CD4-positive, alpha-beta T cell treated with Interleukin-2 at 100 ng/mL for 4 hours (primary cell): ENCODE data around the gene ASCC3.
"Not testable (repeated sequence)": the region's sequence is repeated elsewhere in the genome, so short reads cannot be mapped to it uniquely, and the experiment has no call there.

ENCODE experiments used
- DNase-seq: peaks from one replicate; pipeline ENCODE4 v3.0.0-alpha.2; 2020; ENCODE audit warnings: low spot score

ASCC3 gene

GRCh38 chr6:100889351-100889750, 8.2 kb upstream of the ASCC3 start:
- DNase-seq = no peak

- no peak for DNase-seq
These were observed 4.9 kb upstream of the ASCC3 start for GRCh38 chr6:100886076-100886475.

GRCh38 chr6:100883347-100883746, 2.2 kb upstream of the ASCC3 start:
- no peak for DNase-seq

GRCh38 chr6:100881707-100882040, 545 bp upstream of the ASCC3 start:
- no peak for DNase-seq

GRCh38 chr6:100880149-100880852, 828 bp downstream of the ASCC3 start:
- no peak for DNase-seq

- no peak for DNase-seq
These were observed 1.8 kb downstream of the ASCC3 start for GRCh38 chr6:100879317-100879716.

GRCh38 chr6:100877851-100878250, 3.3 kb downstream of the ASCC3 start:
- no peak for DNase-seq

GRCh38 chr6:100876251-100876650, 4.9 kb downstream of the ASCC3 start:
- DNase-seq = no peak

- no peak for DNase-seq
These were observed 15.6 kb downstream of the ASCC3 start for GRCh38 chr6:100865525-100865924.

- DNase-seq = no peak
These were observed 19.1 kb downstream of the ASCC3 start for GRCh38 chr6:100862063-100862462.

- no peak for DNase-seq
These were observed 25.0 kb downstream of the ASCC3 start for GRCh38 chr6:100856146-100856545.

- DNase-seq = no peak
These were observed 29.3 kb downstream of the ASCC3 start for GRCh38 chr6:100851819-100852218.

GRCh38 chr6:100850174-100850573, 31.0 kb downstream of the ASCC3 start:
- DNase-seq = no peak

GRCh38 chr6:100846276-100846675, 34.9 kb downstream of the ASCC3 start:
- no peak for DNase-seq

- no peak for DNase-seq
These were observed 35.5 kb downstream of the ASCC3 start for GRCh38 chr6:100845676-100846075.

GRCh38 chr6:100839419-100839818, 41.7 kb downstream of the ASCC3 start:
- DNase-seq = no peak

- no peak for DNase-seq
These were observed 43.1 kb downstream of the ASCC3 start for GRCh38 chr6:100838011-100838410.

- no peak for DNase-seq
These were observed 47.1 kb downstream of the ASCC3 start for GRCh38 chr6:100833972-100834574.

- DNase-seq = not testable (repeated sequence)
These were observed 52.0 kb downstream of the ASCC3 start for GRCh38 chr6:100829077-100829595.

- DNase-seq = no peak
These were observed 58.1 kb downstream of the ASCC3 start for GRCh38 chr6:100823041-100823440.

- no peak for DNase-seq
These were observed 63.1 kb downstream of the ASCC3 start for GRCh38 chr6:100818066-100818465.

- DNase-seq = no peak
These were observed 71.1 kb downstream of the ASCC3 start for GRCh38 chr6:100810015-100810414.

- DNase-seq = no peak
These were observed 71.8 kb downstream of the ASCC3 start for GRCh38 chr6:100809346-100809745.
